GM18870 (cell line): ENCODE measurements around the gene CCDC9B.
A peak's percentile ranks its signal among the peaks of the same experiment; 100 is the strongest.

Experiments used
- ATAC-seq: cut with Tn5 transposase; IDR thresholded peaks from one replicate; pipeline ENCODE4 v1.9.1; 2021; ENCODE audit warnings: moderate library complexity; ENCODE audit not compliant: unreplicated experiment

The CCDC9B gene

DNA sequence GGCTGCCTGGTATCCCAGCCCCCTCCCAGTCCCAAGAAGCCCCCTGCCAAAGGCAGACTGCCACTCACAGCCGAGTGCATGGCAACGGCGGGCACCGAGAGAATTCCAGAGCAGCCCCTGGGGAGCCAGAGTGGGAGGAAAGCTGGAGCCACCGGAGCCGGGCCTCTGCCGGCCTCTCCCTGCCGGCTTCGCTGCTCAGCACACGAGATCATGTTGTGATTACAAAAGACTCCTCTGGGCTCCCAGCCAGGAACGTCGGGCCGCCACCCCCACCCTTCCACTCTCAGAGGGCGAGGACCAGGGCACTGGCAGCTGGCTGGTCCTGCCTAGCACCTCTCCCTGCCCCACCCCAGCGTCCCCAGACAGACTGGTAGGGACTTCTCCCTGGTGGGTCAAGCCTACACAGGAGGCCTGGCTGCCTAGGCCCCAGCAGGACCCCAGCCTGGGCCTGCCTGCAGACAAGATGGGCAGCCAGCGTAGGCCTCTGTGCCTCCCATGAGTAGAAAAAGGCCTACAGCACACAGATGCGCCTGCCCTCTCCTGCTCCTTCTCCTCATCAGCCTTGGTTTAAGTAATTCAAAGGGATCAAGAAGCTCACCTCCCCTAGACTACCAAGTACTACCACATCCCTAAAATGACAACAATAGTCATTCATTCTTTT, at the start of gene CCDC9B:
TSS of gene CCDC9B (minus strand) at position 200 of the 661 bp plus-strand sequence. CDS start at position 80, 120 bp downstream.
- no peak for ATAC-seq

GRCh38 chr15:40389824-40390595, 49.3 kb upstream of the CCDC9B start:
- ATAC-seq = no peak

DNA sequence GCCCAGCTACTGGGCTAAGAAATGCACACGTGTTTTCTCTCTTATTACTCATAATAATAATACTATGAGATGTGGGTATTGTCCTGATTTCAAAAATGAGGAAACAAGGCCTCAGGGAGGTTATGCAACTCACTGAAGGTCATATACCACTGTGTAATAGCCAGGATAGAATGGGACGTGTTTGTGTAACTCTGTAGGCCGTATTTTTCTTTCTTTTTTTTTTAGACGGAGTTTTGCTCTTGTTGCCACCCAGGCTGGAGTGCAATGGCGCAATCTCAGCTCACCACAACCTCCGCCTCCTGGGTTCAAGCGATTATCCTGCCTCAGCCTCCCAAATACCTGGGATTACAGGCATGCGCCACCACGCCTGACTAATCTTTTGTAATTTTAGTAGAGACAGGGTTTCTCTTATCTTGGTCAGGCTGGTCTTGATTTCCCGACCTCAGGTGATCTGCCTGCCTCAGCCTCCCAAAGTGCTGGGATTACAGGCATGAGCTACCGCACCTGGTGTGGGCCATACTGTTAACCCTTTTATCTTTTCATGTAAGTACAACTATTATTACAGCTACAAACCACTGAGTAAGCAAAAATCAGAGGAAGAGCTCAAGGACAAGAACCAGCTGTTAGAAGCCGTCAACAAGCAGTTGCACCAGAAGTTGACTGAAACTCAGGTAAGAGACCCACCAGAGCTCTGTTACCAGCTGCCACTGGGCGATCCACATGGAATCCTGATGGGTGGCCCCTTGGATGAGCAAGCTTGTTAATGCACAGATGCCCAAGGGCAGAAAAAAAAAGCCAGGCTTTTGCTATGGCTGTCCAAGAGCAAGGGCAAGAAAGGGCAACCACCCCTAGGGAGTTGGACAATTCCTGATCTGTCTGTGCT, 48.4 kb upstream of the CCDC9B start:
- no peak for ATAC-seq

DNA sequence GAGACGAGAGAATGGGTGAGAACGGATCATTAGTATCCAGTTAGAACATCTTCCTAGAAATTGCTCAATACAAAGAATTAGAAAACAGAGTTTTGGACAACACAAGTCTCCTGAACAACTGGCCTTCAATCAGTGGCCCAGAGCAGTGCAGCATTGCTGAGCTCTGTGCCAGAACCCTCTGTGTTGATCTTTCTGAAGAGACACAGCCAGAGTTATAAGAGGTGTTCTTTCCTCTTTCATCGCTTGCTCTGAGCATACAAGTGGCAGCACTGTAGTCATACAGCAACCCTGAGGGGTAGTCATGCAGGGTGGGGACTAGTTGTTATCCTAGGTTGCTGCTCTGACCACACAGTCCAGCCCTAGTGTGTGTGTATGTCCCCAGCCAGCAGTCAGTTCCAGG, 45.7 kb upstream of the CCDC9B start:
- ATAC-seq = no peak

DNA sequence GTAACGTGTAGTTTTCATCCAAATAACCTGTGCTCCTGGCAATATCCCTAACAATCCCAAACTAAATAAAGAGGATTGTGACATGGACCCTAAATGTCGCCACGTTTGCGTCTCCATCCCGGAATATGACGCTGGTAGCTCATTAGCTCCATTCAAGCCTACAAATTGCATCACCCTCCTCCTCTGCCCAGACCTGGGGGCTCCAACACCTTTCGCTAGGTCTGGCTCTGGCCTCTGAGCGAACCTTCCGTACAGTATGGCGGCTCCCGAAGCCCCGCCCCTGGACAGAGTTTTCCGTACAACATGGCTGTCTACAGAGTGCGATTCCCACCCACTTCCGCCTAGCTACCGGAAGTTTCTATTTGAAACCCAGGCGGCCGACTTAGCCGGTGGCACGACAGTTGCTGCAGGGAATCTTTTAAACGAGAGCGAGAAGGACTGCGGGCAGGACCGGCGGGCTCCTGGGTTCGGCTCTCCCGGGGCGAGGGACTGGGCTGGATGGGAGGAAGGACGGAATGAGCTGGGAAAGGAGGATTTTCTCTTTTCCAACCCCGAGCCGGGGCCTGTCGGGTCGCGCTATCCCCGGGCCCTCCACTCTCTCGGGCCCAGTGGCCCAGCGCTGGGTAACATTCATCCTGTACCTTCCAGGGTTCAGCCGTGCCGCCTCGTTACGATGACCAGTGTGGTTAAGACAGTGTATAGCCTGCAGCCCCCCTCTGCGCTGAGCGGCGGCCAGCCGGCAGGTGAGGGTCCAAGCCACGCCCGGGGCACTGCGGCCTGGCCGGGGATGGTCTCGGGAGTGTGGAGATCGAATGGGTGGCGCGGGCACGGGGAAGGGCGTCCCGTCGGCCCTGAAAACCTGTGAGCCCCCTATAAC, 42.1 kb upstream of the CCDC9B start, which contains the start of gene KNSTRN:
TSS of gene KNSTRN (plus strand) at position 142 of the 877 bp plus-strand sequence. CDS start at position 257, 115 bp downstream.
- peak; percentile 80 for ATAC-seq

- ATAC-seq = no peak
Measured at GRCh38 chr15:40381818-40382529, 41.2 kb upstream of the CCDC9B start.

DNA sequence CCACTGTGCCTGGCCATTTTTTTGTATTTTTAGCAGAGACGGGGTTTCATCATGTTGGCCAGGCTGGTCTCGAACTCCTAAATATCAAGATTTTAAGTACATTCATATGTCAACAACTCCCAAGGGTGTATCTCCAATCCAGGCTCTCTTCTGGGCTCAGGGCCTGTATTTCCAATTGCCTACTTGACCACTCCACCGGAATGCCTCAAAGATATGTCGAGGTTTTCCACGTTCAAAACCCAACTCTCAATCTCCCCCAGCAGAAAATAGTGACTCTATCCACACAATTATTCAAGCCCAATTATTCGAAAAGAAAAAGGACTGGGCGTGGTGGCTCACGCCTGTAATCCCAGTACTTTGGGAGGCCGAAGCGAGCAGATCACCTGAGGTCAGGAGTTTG, 39.9 kb upstream of the CCDC9B start:
- ATAC-seq = no peak

GRCh38 chr15:40379853-40380252, 39.1 kb upstream of the CCDC9B start:
- no peak for ATAC-seq

DNA sequence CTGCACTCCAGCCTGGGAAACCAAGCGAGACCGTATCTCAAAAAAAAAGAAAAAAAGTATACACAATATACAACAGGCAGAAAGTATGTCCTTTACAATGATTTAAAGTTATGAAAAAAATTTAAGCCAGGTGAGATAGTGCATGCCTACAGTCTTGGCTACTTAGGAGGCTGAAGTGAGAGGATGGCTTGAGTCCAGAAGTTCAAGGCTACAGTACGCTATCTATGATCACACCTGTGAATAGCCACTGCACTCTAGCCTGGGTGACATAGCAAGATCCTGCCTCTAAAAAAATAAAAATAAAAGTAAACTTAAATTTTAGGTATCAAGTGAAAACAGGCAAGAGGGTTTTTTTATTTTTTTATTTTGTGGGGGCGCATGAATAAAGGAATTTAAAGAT, 38.6 kb upstream of the CCDC9B start:
- ATAC-seq = no peak

DNA sequence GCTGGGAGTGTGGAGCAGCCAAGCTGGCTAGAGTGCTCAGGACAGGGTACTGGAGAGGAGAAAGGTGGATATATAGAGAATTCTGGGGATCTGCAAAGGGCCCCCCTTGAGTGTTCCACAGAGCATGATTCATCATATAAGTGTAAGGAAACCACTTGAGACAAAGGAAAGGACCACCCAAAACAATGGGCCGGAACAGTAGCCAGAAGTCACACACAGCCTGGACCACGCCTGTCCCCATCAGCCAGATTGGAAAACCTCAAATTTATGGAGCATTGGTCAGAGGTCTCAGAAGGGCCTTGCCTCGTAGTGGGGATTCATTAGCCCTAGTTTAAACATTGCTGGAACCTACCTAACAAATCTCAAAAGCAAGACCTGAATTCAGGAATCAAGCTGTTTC, 36.9 kb upstream of the CCDC9B start:
- ATAC-seq = no peak

DNA sequence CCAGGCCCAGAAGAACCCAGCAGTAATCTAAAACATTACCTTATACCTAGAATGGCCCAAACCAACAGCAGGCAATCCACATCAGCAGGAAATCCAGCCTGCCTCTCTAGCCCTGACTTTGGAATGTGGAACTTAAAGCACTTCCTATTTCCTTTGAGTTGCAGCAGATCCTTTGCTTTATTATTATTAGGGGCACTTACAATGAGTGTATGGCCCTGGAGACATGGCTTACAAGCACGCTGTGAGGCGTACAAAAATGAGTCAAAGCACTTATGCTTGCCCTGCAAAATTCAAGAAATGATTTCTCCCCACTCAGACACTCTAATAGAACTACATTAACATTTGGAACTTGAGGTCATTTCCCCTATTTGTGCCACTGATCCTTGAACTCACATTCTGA, 32.2 kb upstream of the CCDC9B start:
- no peak for ATAC-seq

DNA sequence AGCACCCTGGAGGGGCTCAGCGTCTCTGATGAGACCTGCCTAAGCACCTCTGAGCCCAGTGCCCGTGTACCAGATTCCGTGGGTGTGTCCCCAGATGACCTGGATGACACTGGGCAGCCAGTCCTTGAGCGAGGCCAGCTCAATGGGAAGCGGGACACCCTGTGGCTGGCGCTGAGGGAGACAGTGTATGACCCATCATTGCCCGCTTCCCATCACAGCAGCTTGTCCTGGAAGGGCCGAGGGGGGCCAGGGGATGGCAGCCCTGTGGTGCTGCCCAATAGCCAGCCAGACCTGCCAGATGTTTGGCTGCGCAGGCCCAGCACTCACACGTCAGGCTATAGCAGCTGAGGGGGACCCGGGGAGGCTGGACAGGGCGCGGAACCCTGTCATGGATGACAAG, 29.2 kb upstream of the CCDC9B start:
- no peak for ATAC-seq

DNA sequence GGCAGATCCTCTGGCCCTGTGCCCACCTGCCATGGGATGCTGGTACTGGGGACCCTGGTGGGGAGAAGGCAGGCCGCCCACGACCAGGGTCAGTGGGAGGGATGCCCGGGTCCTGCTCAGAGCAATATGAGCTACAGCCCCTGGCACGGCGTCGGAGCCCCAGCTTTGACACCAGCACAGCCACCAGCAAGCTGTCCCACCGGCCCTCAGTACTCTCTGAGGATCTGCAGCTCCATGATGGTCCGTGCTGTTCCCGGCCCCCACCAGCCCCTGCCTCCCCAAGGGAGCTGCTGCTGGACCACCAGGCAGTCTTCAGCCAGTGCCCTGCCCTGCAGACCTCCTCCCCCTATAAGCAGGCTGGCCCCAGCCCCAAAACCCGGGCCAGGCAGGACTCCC, 28.7 kb upstream of the CCDC9B start:
- ATAC-seq = no peak

- no peak for ATAC-seq
Measured at GRCh38 chr15:40368719-40369473, 28.2 kb upstream of the CCDC9B start.

DNA sequence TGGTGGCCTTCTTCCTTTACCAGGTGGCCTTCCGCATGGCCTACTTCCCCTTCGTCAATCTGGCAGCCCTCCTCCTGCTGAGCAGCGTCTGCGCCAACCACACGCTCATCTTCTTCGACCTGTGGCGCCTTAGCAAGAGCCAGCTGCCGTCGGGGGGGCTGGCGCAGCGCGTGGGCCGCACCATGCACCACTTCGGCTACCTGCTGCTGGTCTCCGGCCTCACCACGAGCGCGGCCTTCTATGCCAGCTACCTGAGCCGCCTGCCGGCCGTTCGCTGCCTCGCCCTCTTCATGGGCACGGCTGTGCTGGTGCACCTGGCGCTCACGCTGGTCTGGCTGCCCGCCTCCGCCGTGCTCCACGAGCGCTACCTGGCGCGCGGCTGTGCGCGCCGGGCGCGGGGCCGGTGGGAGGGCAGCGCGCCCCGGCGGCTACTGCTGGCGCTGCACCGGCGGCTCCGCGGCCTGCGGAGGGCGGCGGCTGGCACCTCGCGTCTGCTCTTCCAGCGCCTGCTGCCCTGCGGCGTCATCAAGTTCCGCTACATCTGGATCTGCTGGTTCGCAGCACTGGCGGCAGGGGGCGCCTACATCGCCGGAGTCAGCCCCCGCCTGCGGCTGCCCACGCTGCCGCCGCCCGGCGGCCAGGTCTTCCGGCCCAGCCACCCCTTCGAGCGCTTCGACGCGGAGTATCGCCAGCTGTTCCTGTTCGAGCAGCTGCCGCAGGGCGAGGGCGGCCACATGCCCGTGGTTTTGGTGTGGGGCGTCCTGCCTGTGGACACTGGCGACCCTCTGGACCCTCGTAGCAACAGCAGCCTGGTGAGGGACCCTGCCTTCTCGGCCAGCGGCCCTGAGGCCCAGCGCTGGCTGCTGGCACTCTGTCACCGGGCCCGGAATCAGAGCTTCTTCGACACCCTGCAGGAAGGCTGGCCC, 27.2 kb upstream of the CCDC9B start:
- ATAC-seq = peak; percentile 83

GRCh38 chr15:40367371-40367685, 26.6 kb upstream of the CCDC9B start:
- ATAC-seq = no peak

GRCh38 chr15:40366457-40367370, 26.0 kb upstream of the CCDC9B start:
- ATAC-seq = no peak
